PFSK-1 (cell line): ENCODE measurements around the gene PYGO1.

Experiments used
- REST ChIP-seq, 2 experiments: IDR thresholded peaks; 2 replicates each; pipeline versions ENCODE4 v1.6.1 to v1.8.0; 2011 to 2012; ENCODE audit warnings: low read depth in 2 of 2, low read length in 2 of 2, control low read depth in 1 of 2, inconsistent platforms in 1 of 2, mild to moderate bottlenecking in 1 of 2, moderate library complexity in 1 of 2; ENCODE audit not compliant: insufficient read depth in 1 of 2
- SIN3A ChIP-seq: IDR thresholded peaks from 2 replicates; pipeline ENCODE4 v1.6.1; 2012; ENCODE audit warnings: mild to moderate bottlenecking, low read length, moderate library complexity, borderline replicate concordance; ENCODE audit not compliant: insufficient read depth

GRCh38 chr15:55532944-55533343 is 55.2 kb downstream of the PYGO1 start:
- TF ChIP-seq REST (IDR thresholded peaks at IDR 0.05; ENCODE audit: insufficient read depth in 1 of 2, low read depth in 2 of 2, low read length in 2 of 2): no peak
- TF ChIP-seq SIN3A: no peak
